DOHH2 (cell line): ENCODE data around the gene NDUFAF5.
A peak's percentile ranks its signal among the peaks of the same experiment; 100 is the strongest.

Experiments
- H3F3A ChIP-seq: fragments of 200-600 bp; sonication (generic), shearing (Covaris generic); 2 replicates; pipeline ENCODE4 v1.6.0; 2016; ENCODE audit warnings: antibody characterized with exemption, mild to moderate bottlenecking; ENCODE audit not compliant: control insufficient read depth, insufficient read depth
- H3K27ac ChIP-seq: fragments of 200-600 bp; sonication (generic); 2 replicates; pipeline ENCODE4 v1.5.1; 2014; ENCODE audit warnings: low read depth, mild to moderate bottlenecking, low read length, moderate library complexity
- H3K27me3 ChIP-seq: fragments of 200-600 bp; sonication (generic); 2 replicates; pipeline ENCODE4 v1.6.1; 2014; ENCODE audit warnings: mild to moderate bottlenecking, low read length, mixed read lengths; ENCODE audit not compliant: control insufficient read depth
- H3K36me3 ChIP-seq: fragments of 200-600 bp; sonication (generic); 2 replicates; pipeline ENCODE4 v1.6.1; 2014; ENCODE audit warnings: mild to moderate bottlenecking, low read length, moderate library complexity, mixed read lengths; ENCODE audit not compliant: control insufficient read depth
- H3K4me1 ChIP-seq: fragments of 200-600 bp; sonication (generic); 2 replicates; pipeline ENCODE4 v1.6.1; 2014; ENCODE audit warnings: mild to moderate bottlenecking, low read length, mixed read lengths; ENCODE audit not compliant: control insufficient read depth
- H3K4me2 ChIP-seq: fragments of 200-600 bp; sonication (generic); 2 replicates; pipeline ENCODE4 v1.6.0; 2014; ENCODE audit warnings: mild to moderate bottlenecking, low read length, moderate library complexity
- H3K4me3 ChIP-seq: fragments of 200-600 bp; sonication (generic); 2 replicates; pipeline ENCODE4 v1.5.1; 2014; ENCODE audit warnings: mild to moderate bottlenecking, low read length, mixed read lengths
- H3K79me2 ChIP-seq: fragments of 200-600 bp; sonication (generic); 2 replicates; pipeline ENCODE4 v1.6.1; 2014; ENCODE audit warnings: mild to moderate bottlenecking, low read length, mixed read lengths; ENCODE audit not compliant: control insufficient read depth
- H3K9me2 ChIP-seq: fragments of 200-600 bp; sonication (generic); replicated peaks from 2 replicates; pipeline ENCODE4 v1.6.1; 2014; ENCODE audit warnings: mild to moderate bottlenecking, low read length, mixed read lengths; ENCODE audit not compliant: control insufficient read depth
- H3K9me3 ChIP-seq: fragments of 200-600 bp; sonication (generic); 2 replicates; pipeline ENCODE4 v1.6.1; 2014; ENCODE audit warnings: antibody characterized with exemption, low read length, mixed read lengths; ENCODE audit not compliant: control insufficient read depth, insufficient read depth
- H4K20me1 ChIP-seq: fragments of 200-600 bp; sonication (generic); 2 replicates; pipeline ENCODE4 v1.6.0; 2014; ENCODE audit warnings: low read depth, mild to moderate bottlenecking, antibody characterized with exemption, low read length, moderate library complexity; ENCODE audit not compliant: control insufficient read depth, insufficient read depth
- EZH2phosphoT487 ChIP-seq: fragments of 200-600 bp; sonication (generic); IDR thresholded peaks from 2 replicates; pipeline ENCODE4 v1.6.1; 2017; ENCODE audit warnings: borderline replicate concordance, mild to moderate bottlenecking, antibody characterized with exemption, low read length, moderate library complexity, mixed read lengths
- TF ChIP-seq, protein P1 (sequence below): fragments of 200-600 bp; sonication (generic); IDR thresholded peaks from one replicate; pipeline ENCODE4 v1.5.1; 2014; ENCODE audit warnings: antibody characterized with exemption, mild to moderate bottlenecking, low read depth, low read length; ENCODE audit not compliant: poor library complexity, severe bottlenecking

NDUFAF5 gene

DNA sequence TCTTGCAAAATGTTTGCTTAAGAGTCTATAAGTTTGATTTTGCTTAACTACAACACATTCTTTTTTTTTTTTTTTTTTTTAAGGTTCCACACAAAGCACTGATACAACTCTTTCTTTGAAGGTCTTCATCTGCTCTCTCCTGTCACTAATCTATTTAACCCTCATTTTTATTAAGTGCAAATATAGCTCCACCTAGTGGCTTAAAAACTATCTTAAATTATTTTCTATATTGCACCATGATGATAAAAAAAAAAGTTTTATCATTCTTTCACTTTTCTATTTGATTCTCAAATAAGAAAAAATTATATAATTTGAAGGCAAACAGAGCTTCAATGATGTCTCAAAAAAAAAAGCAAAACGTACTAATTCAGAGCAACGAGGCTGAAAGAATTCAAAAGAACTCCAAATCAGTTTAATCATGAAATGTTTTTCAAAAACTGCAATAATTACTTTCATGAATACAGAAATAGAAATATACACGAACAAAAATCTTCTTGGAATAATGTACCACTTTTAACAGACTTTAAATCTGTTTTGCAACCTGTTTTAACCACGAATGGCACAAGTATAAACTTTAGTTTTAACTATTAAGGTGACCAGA is 12.9 kb upstream of the NDUFAF5 start:
- peaks cover 84% of the 10 kb centered on the region for H3K36me3 ChIP-seq
- H3K9me3 ChIP-seq = no peaks in the 10 kb centered on the region
- H3F3A ChIP-seq = peaks cover 11% of the 10 kb centered on the region
- H3K4me2 ChIP-seq = no peak overlapping the region
- H3K4me3 ChIP-seq = no peak overlapping the region
- peaks cover 14% of the 10 kb centered on the region for H4K20me1 ChIP-seq
- no peaks in the 10 kb centered on the region for H3K4me1 ChIP-seq
- no peak overlapping the region for H3K27ac ChIP-seq
- H3K9me2 ChIP-seq = no peaks in the 10 kb centered on the region
- H3K79me2 ChIP-seq = 0 out of 2 replicates have a peak, but pooled peaks cover under 1% of the 10 kb centered on the region
- H3K27me3 ChIP-seq = no peaks in the 10 kb centered on the region
- no peak for TF ChIP-seq EZH2phosphoT487
- TF ChIP-seq, protein P1, sequence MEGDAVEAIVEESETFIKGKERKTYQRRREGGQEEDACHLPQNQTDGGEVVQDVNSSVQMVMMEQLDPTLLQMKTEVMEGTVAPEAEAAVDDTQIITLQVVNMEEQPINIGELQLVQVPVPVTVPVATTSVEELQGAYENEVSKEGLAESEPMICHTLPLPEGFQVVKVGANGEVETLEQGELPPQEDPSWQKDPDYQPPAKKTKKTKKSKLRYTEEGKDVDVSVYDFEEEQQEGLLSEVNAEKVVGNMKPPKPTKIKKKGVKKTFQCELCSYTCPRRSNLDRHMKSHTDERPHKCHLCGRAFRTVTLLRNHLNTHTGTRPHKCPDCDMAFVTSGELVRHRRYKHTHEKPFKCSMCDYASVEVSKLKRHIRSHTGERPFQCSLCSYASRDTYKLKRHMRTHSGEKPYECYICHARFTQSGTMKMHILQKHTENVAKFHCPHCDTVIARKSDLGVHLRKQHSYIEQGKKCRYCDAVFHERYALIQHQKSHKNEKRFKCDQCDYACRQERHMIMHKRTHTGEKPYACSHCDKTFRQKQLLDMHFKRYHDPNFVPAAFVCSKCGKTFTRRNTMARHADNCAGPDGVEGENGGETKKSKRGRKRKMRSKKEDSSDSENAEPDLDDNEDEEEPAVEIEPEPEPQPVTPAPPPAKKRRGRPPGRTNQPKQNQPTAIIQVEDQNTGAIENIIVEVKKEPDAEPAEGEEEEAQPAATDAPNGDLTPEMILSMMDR = peak; percentile 33

- H3K27ac ChIP-seq = no peak overlapping the region
- peaks cover 14% of the 10 kb centered on the region for H3F3A ChIP-seq
- no peak overlapping the region for H3K4me2 ChIP-seq
- TF ChIP-seq, protein P1 = no peak
- TF ChIP-seq EZH2phosphoT487 = no peak
- no peaks in the 10 kb centered on the region for H3K9me2 ChIP-seq
- H3K4me3 ChIP-seq = no peak overlapping the region
- H4K20me1 ChIP-seq = peaks cover 20% of the 10 kb centered on the region
- H3K79me2 ChIP-seq = 0 out of 2 replicates have a peak, but pooled peaks cover 3% of the 10 kb centered on the region
- no peaks in the 10 kb centered on the region for H3K9me3 ChIP-seq
- no peaks in the 10 kb centered on the region for H3K4me1 ChIP-seq
- H3K27me3 ChIP-seq = no peaks in the 10 kb centered on the region
- H3K36me3 ChIP-seq = peaks cover 84% of the 10 kb centered on the region
Observed at GRCh38 chr20:13772529-13772928, 12.3 kb upstream of the NDUFAF5 start.

GRCh38 chr20:13775867-13776266 is 9.0 kb upstream of the NDUFAF5 start:
- TF ChIP-seq, protein P1 = no peak
- TF ChIP-seq EZH2phosphoT487 = no peak
- Histone ChIP-seq H3K36me3 (peaks cover 74% of the 10 kb centered on the region), H3K27me3 (no peaks in the 10 kb centered on the region), H4K20me1 (peaks cover 40% of the 10 kb centered on the region), H3K9me2 (no peaks in the 10 kb centered on the region), H3K4me2 (no peak overlapping the region), H3F3A (peaks cover 30% of the 10 kb centered on the region), H3K4me1 (peaks cover 29% of the 10 kb centered on the region), H3K79me2 (peaks cover 15% of the 10 kb centered on the region), H3K9me3 (no peaks in the 10 kb centered on the region), H3K4me3 (no peak overlapping the region), H3K27ac (no peak overlapping the region)
